ENCODE measurements around the gene CGB8. TPM values are rescaled to one million over a fixed set of nuclear protein-coding genes. Genes with fewer than 3 reads are reported as not detected.

The CGB8 gene
- total and polyA plus RNA-seq, 2 of the 4 experiments (the other 2 are of a cell fraction), result 0.48 TPM; not detected in 1

- H3K36me3 ChIP-seq (ENCODE audit: control insufficient read depth, insufficient read depth, low read length), result no peaks in the 10 kb centered on the region
- H3K27ac ChIP-seq (ENCODE audit: insufficient read depth, low read length), result no peak overlapping the region
- no peak overlapping the region for H2AK5ac ChIP-seq (ENCODE audit: low read depth, low read length)
- no peak for ATAC-seq (ENCODE audit: low read depth)
- H3K9me3 ChIP-seq (ENCODE audit: control insufficient read depth, insufficient read depth, low read length), result no peaks in the 10 kb centered on the region
- no peak overlapping the region for H3K18ac ChIP-seq (ENCODE audit: low read depth, low read length)
- H3K9ac ChIP-seq (ENCODE audit: low read depth, low read length), result no peak overlapping the region
- 74% methylated on average over 9 of the region's 25 CpGs; no CpG with 5 or more reads in 1 of the 2 experiments for WGBS, 2 experiments (ENCODE audit: extremely low coverage in 2 of 2, insufficient read length in 1 of 2)
- H4K8ac ChIP-seq (ENCODE audit: low read depth in 2 of 2, low read length in 2 of 2), result no peak overlapping the region
- no TSS peak for BruUV-seq (replicated peaks)
- no peak for DNase-seq
- H3K23ac ChIP-seq (ENCODE audit: low read depth, low read length), result no peak overlapping the region
- peaks cover 32% of the 10 kb centered on the region for H3K27me3 ChIP-seq (ENCODE audit: control insufficient read depth, insufficient read depth, low read length)
- H4K5ac ChIP-seq (ENCODE audit: low read depth, low read length), result no peak overlapping the region
- no peak overlapping the region for H2BK15ac ChIP-seq (ENCODE audit: low read depth, low read length)
- H3K14ac ChIP-seq (replicated peaks; ENCODE audit: low read depth, low read length), result no peak overlapping the region
- ChIA-PET CTCF (no interaction called here), POLR2A (ENCODE audit: unreplicated experiment) (interaction anchor here (0.5 kb wide), 1 partner anchor 26 kb away, joined by 7 read pairs; no protein-coding TSS in a partner anchor)
- no peak overlapping the region for H4K91ac ChIP-seq (ENCODE audit: insufficient read depth, low read depth, low read length)
- no peak overlapping the region for H2AK9ac ChIP-seq (replicated peaks; ENCODE audit: low read depth, low read length, poor library complexity)
- TF ChIP-seq SMC3 (IDR thresholded peaks at IDR 0.05; ENCODE audit: low read depth, low read length), result no peak
- TF ChIP-seq FOS (IDR thresholded peaks at IDR 0.05; ENCODE audit: low read depth, low read length), result no peak
- TF ChIP-seq, protein P1, sequence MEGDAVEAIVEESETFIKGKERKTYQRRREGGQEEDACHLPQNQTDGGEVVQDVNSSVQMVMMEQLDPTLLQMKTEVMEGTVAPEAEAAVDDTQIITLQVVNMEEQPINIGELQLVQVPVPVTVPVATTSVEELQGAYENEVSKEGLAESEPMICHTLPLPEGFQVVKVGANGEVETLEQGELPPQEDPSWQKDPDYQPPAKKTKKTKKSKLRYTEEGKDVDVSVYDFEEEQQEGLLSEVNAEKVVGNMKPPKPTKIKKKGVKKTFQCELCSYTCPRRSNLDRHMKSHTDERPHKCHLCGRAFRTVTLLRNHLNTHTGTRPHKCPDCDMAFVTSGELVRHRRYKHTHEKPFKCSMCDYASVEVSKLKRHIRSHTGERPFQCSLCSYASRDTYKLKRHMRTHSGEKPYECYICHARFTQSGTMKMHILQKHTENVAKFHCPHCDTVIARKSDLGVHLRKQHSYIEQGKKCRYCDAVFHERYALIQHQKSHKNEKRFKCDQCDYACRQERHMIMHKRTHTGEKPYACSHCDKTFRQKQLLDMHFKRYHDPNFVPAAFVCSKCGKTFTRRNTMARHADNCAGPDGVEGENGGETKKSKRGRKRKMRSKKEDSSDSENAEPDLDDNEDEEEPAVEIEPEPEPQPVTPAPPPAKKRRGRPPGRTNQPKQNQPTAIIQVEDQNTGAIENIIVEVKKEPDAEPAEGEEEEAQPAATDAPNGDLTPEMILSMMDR (conservative IDR thresholded peaks at IDR 0.05; ENCODE audit: low read depth, low read length), result no peak
- TF ChIP-seq MAFK (IDR thresholded peaks at IDR 0.05; ENCODE audit: low read depth, low read length), result no peak
- TF ChIP-seq, protein P2, sequence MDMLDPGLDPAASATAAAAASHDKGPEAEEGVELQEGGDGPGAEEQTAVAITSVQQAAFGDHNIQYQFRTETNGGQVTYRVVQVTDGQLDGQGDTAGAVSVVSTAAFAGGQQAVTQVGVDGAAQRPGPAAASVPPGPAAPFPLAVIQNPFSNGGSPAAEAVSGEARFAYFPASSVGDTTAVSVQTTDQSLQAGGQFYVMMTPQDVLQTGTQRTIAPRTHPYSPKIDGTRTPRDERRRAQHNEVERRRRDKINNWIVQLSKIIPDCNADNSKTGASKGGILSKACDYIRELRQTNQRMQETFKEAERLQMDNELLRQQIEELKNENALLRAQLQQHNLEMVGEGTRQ (IDR thresholded peaks at IDR 0.05; ENCODE audit: low read depth, low read length), result no peak
- no peak for TF ChIP-seq RFX5 (IDR thresholded peaks at IDR 0.05; ENCODE audit: low read depth, low read length)
- TF ChIP-seq CHD1 (IDR thresholded peaks at IDR 0.05; ENCODE audit: low read depth, low read length), result no peak
- no peak for TF ChIP-seq NFE2L2 (IDR thresholded peaks at IDR 0.05; ENCODE audit: low read depth, low read length)
- no peak for TF ChIP-seq MAZ (IDR thresholded peaks at IDR 0.05; ENCODE audit: borderline replicate concordance, low read depth, low read length)
- TF ChIP-seq, protein P3, sequence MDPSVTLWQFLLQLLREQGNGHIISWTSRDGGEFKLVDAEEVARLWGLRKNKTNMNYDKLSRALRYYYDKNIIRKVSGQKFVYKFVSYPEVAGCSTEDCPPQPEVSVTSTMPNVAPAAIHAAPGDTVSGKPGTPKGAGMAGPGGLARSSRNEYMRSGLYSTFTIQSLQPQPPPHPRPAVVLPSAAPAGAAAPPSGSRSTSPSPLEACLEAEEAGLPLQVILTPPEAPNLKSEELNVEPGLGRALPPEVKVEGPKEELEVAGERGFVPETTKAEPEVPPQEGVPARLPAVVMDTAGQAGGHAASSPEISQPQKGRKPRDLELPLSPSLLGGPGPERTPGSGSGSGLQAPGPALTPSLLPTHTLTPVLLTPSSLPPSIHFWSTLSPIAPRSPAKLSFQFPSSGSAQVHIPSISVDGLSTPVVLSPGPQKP (IDR thresholded peaks at IDR 0.05; ENCODE audit: borderline replicate concordance, low read depth, low read length), result no peak
- no peak for TF ChIP-seq BHLHE40 (IDR thresholded peaks at IDR 0.05; ENCODE audit: low read depth, low read length)
- TF ChIP-seq CEBPB (IDR thresholded peaks at IDR 0.05; ENCODE audit: low read depth, low read length), result no peak
- H3K9me1 ChIP-seq (ENCODE audit: insufficient read depth, low read length), result no peaks in the 10 kb centered on the region
- H2BK5ac ChIP-seq (ENCODE audit: low read depth, low read length, poor library complexity, severe bottlenecking), result no peak overlapping the region
- no peak overlapping the region for H3K4ac ChIP-seq (ENCODE audit: low read depth, low read length)
- dilution Hi-C loops (cut with HindIII; ENCODE audit: low sequenced_read_pairs, unreplicated experiment) (no loop called here), in situ Hi-C loops (cut with MboI; ENCODE audit: low sequenced_read_pairs) (no loop called here), intact Hi-C loops (cut with micrococcal nuclease) (no loop called here)
- no peak overlapping the region for H2BK20ac ChIP-seq (ENCODE audit: low read depth, low read length)
- no peak overlapping the region for H3K56ac ChIP-seq (ENCODE audit: extremely low read depth, insufficient read depth, low read length)
- H3K4me3 ChIP-seq (ENCODE audit: insufficient read depth, low read depth, low read length), result no peak overlapping the region
- H2AFZ ChIP-seq (replicated peaks; ENCODE audit: low read length, poor library complexity), result no peak overlapping the region
- H3K4me2 ChIP-seq (ENCODE audit: low read depth, low read length), result no peak overlapping the region
- H3K4me1 ChIP-seq (ENCODE audit: control insufficient read depth, insufficient read depth, low read length), result peaks cover 5% of the 10 kb centered on the region; the same call in 1 of the 2 replicates
- no peak overlapping the region for H2BK120ac ChIP-seq (ENCODE audit: low read depth, low read length)
- peaks cover 0 to 5% of the 10 kb centered on the region in 2 experiments; a peak in 3 of 4 replicates for H3K79me1 ChIP-seq (ENCODE audit: low read depth in 1 of 2, low read length in 2 of 2)
- no peaks in the 10 kb centered on the region for H4K20me1 ChIP-seq (ENCODE audit: insufficient read depth, low read length)
Observed at GRCh38 chr19:49061445-49061844, 12.5 kb upstream of the CGB8 start.

Data from IMR-90 (cell line).